Neuronal stem cell (in vitro differentiated cells): ENCODE measurements around the gene RNF213.
A peak's percentile ranks its signal among the peaks of the same experiment; 100 is the strongest.

ENCODE experiments used
- DNase-seq: peaks from one replicate; pipeline ENCODE4 v3.0.0-alpha.2; 2013; ENCODE audit warnings: low spot score
- H2AFZ ChIP-seq: one replicate; pipeline ENCODE4 v1.6.1; 2013; ENCODE audit warnings: mild to moderate bottlenecking, low read length, inconsistent platforms
- H2AK5ac ChIP-seq: 2 replicates; pipeline ENCODE4 v1.6.1; 2013; ENCODE audit warnings: low read depth, mild to moderate bottlenecking, inconsistent platforms, low read length, moderate library complexity, mixed read lengths
- H2BK120ac ChIP-seq: 2 replicates; pipeline ENCODE4 v1.6.1; 2013; ENCODE audit warnings: low read depth, mild to moderate bottlenecking, inconsistent platforms, low read length, moderate library complexity, mixed read lengths
- H2BK12ac ChIP-seq: one replicate; pipeline ENCODE4 v1.6.1; 2013; ENCODE audit warnings: low read length, inconsistent platforms
- H2BK15ac ChIP-seq: 2 replicates; pipeline ENCODE4 v1.6.1; 2013; ENCODE audit warnings: mild to moderate bottlenecking, low read length, inconsistent platforms, mixed read lengths
- H2BK5ac ChIP-seq: one replicate; pipeline ENCODE4 v1.6.1; 2013; ENCODE audit warnings: inconsistent platforms, mild to moderate bottlenecking, low read length, moderate library complexity
- H3K14ac ChIP-seq: one replicate; pipeline ENCODE4 v1.6.1; 2013; ENCODE audit warnings: low read length, inconsistent platforms
- H3K18ac ChIP-seq: 2 replicates; pipeline ENCODE4 v1.6.1; 2013; ENCODE audit warnings: low read length, inconsistent platforms
- H3K23ac ChIP-seq: 2 replicates; pipeline ENCODE4 v1.6.1; 2013; ENCODE audit warnings: low read depth, mild to moderate bottlenecking, mixed read lengths, low read length, inconsistent platforms; ENCODE audit not compliant: poor library complexity
- H3K27ac ChIP-seq: replicated peaks from 3 replicates; pipeline ENCODE4 v1.5.1; 2013; ENCODE audit warnings: low read length, inconsistent platforms
- H3K27me3 ChIP-seq, 3 experiments: 2 replicates each; pipeline ENCODE4 v1.6.1; 2013; ENCODE audit warnings: low read length in 3 of 3, mild to moderate bottlenecking in 2 of 3, inconsistent platforms in 1 of 3, low read depth in 1 of 3, mixed read lengths in 1 of 3, moderate library complexity in 1 of 3; ENCODE audit not compliant: control insufficient read depth in 3 of 3, insufficient read depth in 3 of 3
- H3K36me3 ChIP-seq, 2 donors: replicated peaks in 1 of 2; 2 replicates each; pipeline ENCODE4 v1.6.1; 2013; ENCODE audit warnings: low read length in 2 of 2; ENCODE audit not compliant: control insufficient read depth in 2 of 2, insufficient read depth in 2 of 2
- H3K4ac ChIP-seq: 2 replicates; pipeline ENCODE4 v1.6.1; 2013; ENCODE audit warnings: inconsistent platforms, mild to moderate bottlenecking, low read length, moderate library complexity
- H3K4me1 ChIP-seq, 2 donors: 1 replicate in 1 of 2; 2 replicates in 1 of 2; pipeline ENCODE4 v1.6.1; 2013; ENCODE audit warnings: low read length in 2 of 2, low read depth in 1 of 2; ENCODE audit not compliant: control insufficient read depth in 2 of 2, insufficient read depth in 1 of 2
- H3K4me2 ChIP-seq: one replicate; pipeline ENCODE4 v1.6.1; 2013; ENCODE audit warnings: mild to moderate bottlenecking, low read length, inconsistent platforms; ENCODE audit not compliant: insufficient read depth, poor library complexity, severe bottlenecking
- H3K4me3 ChIP-seq, 2 donors: 2 replicates each; pipeline ENCODE4 v1.5.1; 2013; ENCODE audit warnings: low read length in 2 of 2, mild to moderate bottlenecking in 2 of 2, inconsistent platforms in 1 of 2, moderate library complexity in 1 of 2
- H3K79me1 ChIP-seq: one replicate; pipeline ENCODE4 v1.6.1; 2013; ENCODE audit warnings: low read depth, mild to moderate bottlenecking, inconsistent platforms, low read length, moderate library complexity
- H3K9ac ChIP-seq: one replicate; pipeline ENCODE4 v1.6.1; 2013; ENCODE audit warnings: mild to moderate bottlenecking, low read depth, low read length, inconsistent platforms; ENCODE audit not compliant: poor library complexity
- H3K9me3 ChIP-seq, 2 donors: replicated peaks in 1 of 2; 2 replicates each; pipeline versions ENCODE3 to v1.6.1; 2013; ENCODE audit warnings: low read length in 2 of 2, mild to moderate bottlenecking in 2 of 2, inconsistent platforms in 1 of 2, low read depth in 1 of 2, mixed read lengths in 1 of 2, moderate library complexity in 1 of 2; ENCODE audit not compliant: control insufficient read depth in 2 of 2, insufficient read depth in 1 of 2
- H4K8ac ChIP-seq: one replicate; pipeline ENCODE4 v1.6.1; 2013; ENCODE audit warnings: low read depth, mild to moderate bottlenecking, inconsistent platforms, low read length, moderate library complexity
- H4K91ac ChIP-seq: one replicate; pipeline ENCODE4 v1.6.1; 2013; ENCODE audit warnings: low read length, low read depth, mild to moderate bottlenecking, inconsistent platforms; ENCODE audit not compliant: poor library complexity
- WGBS, 2 donors: extraction: QIAGEN DNeasy Blood & Tissue Kit; methylation state at CpG; one replicate each; pipeline ENCODE4 v1.1.7; 2013; ENCODE audit warnings: missing lambda C conversion rate in 2 of 2, mixed read lengths in 1 of 2; ENCODE audit not compliant: insufficient read length in 2 of 2, insufficient replicate concordance in 1 of 2; ENCODE audit errors: extremely low coverage in 2 of 2; 5-methylcytosine and 5-hydroxymethylcytosine counted together

The RNF213 gene

GRCh38 chr17:80377798-80378197, 117.1 kb downstream of the RNF213 start:
- Histone ChIP-seq H3K9ac (no peak overlapping the region), H3K79me1 (no peaks in the 10 kb centered on the region), H3K14ac (no peak overlapping the region), H3K9me3 (peaks cover 0 to 2% of the 10 kb centered on the region in 2 donors), H4K91ac (no peak overlapping the region), H2BK15ac (no peak overlapping the region), H3K4me2 (no peak overlapping the region), H3K4ac (no peak overlapping the region), H3K36me3 (peaks cover 37 to 94% of the 10 kb centered on the region in 2 donors), H2BK5ac (no peak overlapping the region), H2AK5ac (no peak overlapping the region), H3K4me3 (peak overlapping the region in 1 of 2 donors; percentile 43), H3K18ac (no peak overlapping the region), H3K27me3 (no peaks in the 10 kb centered on the region), H3K23ac (peak overlapping the region; percentile 18), H2BK120ac (no peak overlapping the region), H2AFZ (no peak overlapping the region), H2BK12ac (no peak overlapping the region), H3K27ac (no peak overlapping the region), H4K8ac (no peak overlapping the region), H3K4me1 (no peaks in the 10 kb centered on the region)
- WGBS, 2 donors, result no CpG with 5 or more reads among the region's 9 CpGs
- no peak for DNase-seq

- peaks cover 40 to 94% of the 10 kb centered on the region in 2 donors for H3K36me3 ChIP-seq
- no peak overlapping the region for H2AFZ ChIP-seq
- no peak overlapping the region for H4K8ac ChIP-seq
- H3K9me3 ChIP-seq, result peaks cover 0 to 2% of the 10 kb centered on the region in 2 donors
- no peaks in the 10 kb centered on the region for H3K79me1 ChIP-seq
- no peak overlapping the region for H3K23ac ChIP-seq
- no peak overlapping the region for H4K91ac ChIP-seq
- H3K18ac ChIP-seq, result no peak overlapping the region
- DNase-seq, result no peak
- no peak overlapping the region for H2BK12ac ChIP-seq
- H3K4me2 ChIP-seq, result no peak overlapping the region
- H2BK15ac ChIP-seq, result no peak overlapping the region
- no peaks in the 10 kb centered on the region for H3K27me3 ChIP-seq
- H3K4me3 ChIP-seq, result no peak overlapping the region
- WGBS, 2 donors, result no CpG with 5 or more reads among the region's 9 CpGs
- no peak overlapping the region for H2BK5ac ChIP-seq
- no peak overlapping the region for H3K27ac ChIP-seq
- no peak overlapping the region for H3K14ac ChIP-seq
- no peak overlapping the region for H2AK5ac ChIP-seq
- H2BK120ac ChIP-seq, result no peak overlapping the region
- no peak overlapping the region for H3K9ac ChIP-seq
- no peak overlapping the region for H3K4ac ChIP-seq
- H3K4me1 ChIP-seq, result no peaks in the 10 kb centered on the region
Measured at GRCh38 chr17:80379348-80379747, 118.7 kb downstream of the RNF213 start.

- peaks cover 38 to 94% of the 10 kb centered on the region in 2 donors for H3K36me3 ChIP-seq
Measured at GRCh38 chr17:80380068-80380467, 119.4 kb downstream of the RNF213 start.

GRCh38 chr17:80380555-80381002, 119.9 kb downstream of the RNF213 start:
- no CpG with 5 or more reads among the region's 21 CpGs for WGBS, 2 donors
- Histone ChIP-seq H2BK12ac (no peak overlapping the region), H3K23ac (no peak overlapping the region), H2AK5ac (no peak overlapping the region), H3K9ac (no peak overlapping the region), H3K27me3 (no peaks in the 10 kb centered on the region), H3K18ac (no peak overlapping the region), H3K14ac (no peak overlapping the region), H2BK5ac (no peak overlapping the region), H3K27ac (no peak overlapping the region), H3K4me1 (no peaks in the 10 kb centered on the region), H3K36me3 (peaks cover 40 to 95% of the 10 kb centered on the region in 2 donors), H4K8ac (no peak overlapping the region), H2AFZ (no peak overlapping the region), H3K4ac (no peak overlapping the region), H2BK120ac (no peak overlapping the region), H2BK15ac (no peak overlapping the region), H3K79me1 (no peaks in the 10 kb centered on the region), H3K4me2 (no peak overlapping the region), H3K4me3 (peak overlapping the region in 1 of 2 donors; percentile 33), H4K91ac (no peak overlapping the region), H3K9me3 (no peaks in the 10 kb centered on the region)
- no peak for DNase-seq

More at GRCh38 chr17:80380068-80380467, 119.4 kb downstream of the RNF213 start:
- no CpG with 5 or more reads among the region's 6 CpGs for WGBS, 2 donors
- Histone ChIP-seq H3K23ac (no peak overlapping the region), H3K79me1 (no peaks in the 10 kb centered on the region), H2BK120ac (no peak overlapping the region), H2BK5ac (no peak overlapping the region), H3K27me3 (no peaks in the 10 kb centered on the region), H3K27ac (no peak overlapping the region), H3K4ac (no peak overlapping the region), H2AK5ac (no peak overlapping the region), H2BK15ac (no peak overlapping the region), H2AFZ (no peak overlapping the region), H3K9ac (no peak overlapping the region), H3K18ac (no peak overlapping the region), H3K4me2 (no peak overlapping the region), H3K4me3 (no peak overlapping the region), H4K91ac (no peak overlapping the region), H4K8ac (no peak overlapping the region), H3K14ac (no peak overlapping the region), H3K4me1 (no peaks in the 10 kb centered on the region), H2BK12ac (no peak overlapping the region), H3K9me3 (no peaks in the 10 kb centered on the region)
- no peak for DNase-seq
